ENCODE measurements around the gene KCNMB2.

GRCh38 chr3:178684881-178685590 is 148.8 kb downstream of the KCNMB2 start:
- TF ChIP-seq, protein P1, sequence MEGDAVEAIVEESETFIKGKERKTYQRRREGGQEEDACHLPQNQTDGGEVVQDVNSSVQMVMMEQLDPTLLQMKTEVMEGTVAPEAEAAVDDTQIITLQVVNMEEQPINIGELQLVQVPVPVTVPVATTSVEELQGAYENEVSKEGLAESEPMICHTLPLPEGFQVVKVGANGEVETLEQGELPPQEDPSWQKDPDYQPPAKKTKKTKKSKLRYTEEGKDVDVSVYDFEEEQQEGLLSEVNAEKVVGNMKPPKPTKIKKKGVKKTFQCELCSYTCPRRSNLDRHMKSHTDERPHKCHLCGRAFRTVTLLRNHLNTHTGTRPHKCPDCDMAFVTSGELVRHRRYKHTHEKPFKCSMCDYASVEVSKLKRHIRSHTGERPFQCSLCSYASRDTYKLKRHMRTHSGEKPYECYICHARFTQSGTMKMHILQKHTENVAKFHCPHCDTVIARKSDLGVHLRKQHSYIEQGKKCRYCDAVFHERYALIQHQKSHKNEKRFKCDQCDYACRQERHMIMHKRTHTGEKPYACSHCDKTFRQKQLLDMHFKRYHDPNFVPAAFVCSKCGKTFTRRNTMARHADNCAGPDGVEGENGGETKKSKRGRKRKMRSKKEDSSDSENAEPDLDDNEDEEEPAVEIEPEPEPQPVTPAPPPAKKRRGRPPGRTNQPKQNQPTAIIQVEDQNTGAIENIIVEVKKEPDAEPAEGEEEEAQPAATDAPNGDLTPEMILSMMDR (IDR thresholded peaks at IDR 0.05; ENCODE audit: low read depth, low read length): no peak
- no peak for TF ChIP-seq EZH2phosphoT487 (IDR thresholded peaks at IDR 0.05; ENCODE audit: low read depth)

Measured in OCI-LY3 (cell line).